Uterus (tissue), 2 donors: Measurements from ENCODE around the gene CBLC.

ENCODE experiments used
- CTCF ChIP-seq, 4 experiments: fragments of 200-600 bp in 2 of 4; fragments of 450-650 bp in 2 of 4; sonication (generic) in 2 of 4; IDR thresholded peaks; one replicate each; pipeline ENCODE4 v1.5.1; 2016 to 2019; ENCODE audit warnings: antibody characterized with exemption in 4 of 4, mild to moderate bottlenecking in 2 of 4, moderate library complexity in 1 of 4
- POLR2A ChIP-seq, 2 donors: fragments of 450-650 bp; IDR thresholded peaks; one replicate each; pipeline ENCODE4 v1.6.1; 2016; ENCODE audit warnings: antibody characterized with exemption in 2 of 2, mild to moderate bottlenecking in 1 of 2, moderate library complexity in 1 of 2

- TF ChIP-seq CTCF (IDR thresholded peaks at IDR 0.05) (no peak), POLR2A (IDR thresholded peaks at IDR 0.05) (no peak)
Measured at GRCh38 chr19:44794610-44795009, 16.9 kb downstream of the CBLC start.
